Stimulated activated CD4-positive, alpha-beta T cell treated with anti-CD3 and anti-CD28 coated beads, Interleukin-2, amount 100 ng/mL, for 4 hours (primary cell): Measurements from ENCODE around the gene AMZ2.
A peak's percentile ranks its signal among the peaks of the same experiment; 100 is the strongest.
"Not testable (repeated sequence)": the region's sequence is repeated elsewhere in the genome, so short reads cannot be mapped to it uniquely, and the experiment has no call there.

Experiments
- DNase-seq: peaks from one replicate; pipeline ENCODE4 v3.0.0-alpha.2; 2020; ENCODE audit warnings: low read depth

AMZ2 gene

GRCh38 chr17:68247445-68248198 lies at the start of gene AMZ2:
TSS of gene AMZ2 (plus strand) at chr17:68248043. CDS start at chr17:68250188, 2,145 bp downstream.
- DNase-seq: peak; percentile 94

- no peak for DNase-seq
These were observed 48.7 kb upstream of the AMZ2 start for GRCh38 chr17:68198931-68199836.

DNA sequence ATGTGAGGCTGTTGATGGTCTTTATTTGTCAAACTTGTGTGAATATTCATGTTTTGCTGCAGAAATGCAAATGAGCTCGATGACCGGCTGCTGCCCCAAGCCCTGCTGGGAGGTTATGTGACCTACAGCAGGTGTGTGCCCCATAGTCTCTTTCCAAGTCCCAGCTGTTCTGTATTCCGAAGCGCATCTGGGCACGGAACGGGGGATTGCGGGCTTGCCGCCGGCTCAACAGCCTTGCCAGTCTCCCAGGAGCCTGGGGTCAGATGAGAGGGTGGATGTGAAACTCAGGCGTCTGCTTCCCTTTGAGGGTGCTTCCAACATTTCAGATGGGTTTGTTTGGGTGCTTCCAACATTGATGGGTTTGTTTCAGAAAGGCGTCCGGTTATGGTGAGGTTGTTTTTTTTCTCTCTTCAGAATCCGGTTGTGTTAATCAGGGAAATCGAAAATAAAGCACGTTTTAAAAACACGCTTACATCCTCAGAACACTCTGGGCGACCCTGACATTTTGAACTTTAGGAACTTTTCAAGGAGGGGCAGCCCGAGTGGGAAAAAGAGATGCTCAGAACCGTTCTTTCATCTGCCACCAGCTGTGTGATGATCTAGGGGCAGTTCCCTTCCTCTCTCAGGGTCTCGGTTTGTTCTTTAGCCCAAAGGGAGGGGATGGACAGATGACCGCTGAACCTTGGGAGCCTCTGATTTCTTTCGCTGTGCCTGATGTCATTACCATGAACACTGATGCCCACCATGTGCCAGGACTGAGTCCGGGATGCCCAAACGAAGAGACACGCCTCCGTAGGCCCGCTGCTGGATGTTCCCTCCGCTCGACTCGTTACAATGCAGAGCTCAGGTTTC lies 47.8 kb upstream of the AMZ2 start:
- no peak for DNase-seq

- DNase-seq: peak; percentile 63
These were observed 47.0 kb upstream of the AMZ2 start for GRCh38 chr17:68200689-68201417.

DNA sequence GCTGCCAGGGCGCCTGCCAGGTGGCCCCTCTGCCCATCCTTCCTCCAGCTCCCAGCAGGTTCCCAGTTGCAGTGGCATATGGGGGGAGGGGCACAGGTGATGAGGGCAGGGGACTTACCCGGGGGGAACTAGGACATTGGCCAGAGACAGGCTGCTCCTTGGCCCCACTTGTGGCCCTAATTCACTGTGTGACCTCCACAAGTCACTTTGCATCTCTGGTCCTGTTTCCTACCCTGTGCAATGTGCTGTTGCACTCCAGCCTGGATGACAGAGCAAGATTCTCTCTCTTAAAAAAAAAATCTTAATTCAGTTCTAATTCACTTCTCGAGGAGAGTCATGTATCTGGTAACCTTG lies 46.4 kb upstream of the AMZ2 start:
- not testable (repeated sequence) for DNase-seq

DNA sequence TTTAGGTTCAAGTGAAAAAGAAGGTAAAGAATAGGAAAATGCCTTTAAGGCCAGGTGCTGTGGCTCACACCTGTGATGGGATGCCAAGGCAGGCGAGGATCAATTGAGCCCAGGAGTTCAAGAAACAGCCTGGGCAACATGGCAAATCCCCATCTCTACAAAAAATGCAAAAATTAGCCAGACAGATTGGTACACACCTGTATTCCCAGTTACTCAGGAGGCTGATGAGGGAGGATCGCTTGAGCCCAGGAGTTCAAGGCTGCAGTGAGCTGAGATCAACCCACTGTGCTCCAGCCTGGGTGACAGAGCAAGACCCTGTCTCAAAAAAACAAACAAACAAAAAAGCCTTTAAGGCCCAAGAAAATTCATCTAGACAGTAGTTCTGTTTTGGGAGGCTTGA lies 45.5 kb upstream of the AMZ2 start:
- not testable (repeated sequence) for DNase-seq

DNA sequence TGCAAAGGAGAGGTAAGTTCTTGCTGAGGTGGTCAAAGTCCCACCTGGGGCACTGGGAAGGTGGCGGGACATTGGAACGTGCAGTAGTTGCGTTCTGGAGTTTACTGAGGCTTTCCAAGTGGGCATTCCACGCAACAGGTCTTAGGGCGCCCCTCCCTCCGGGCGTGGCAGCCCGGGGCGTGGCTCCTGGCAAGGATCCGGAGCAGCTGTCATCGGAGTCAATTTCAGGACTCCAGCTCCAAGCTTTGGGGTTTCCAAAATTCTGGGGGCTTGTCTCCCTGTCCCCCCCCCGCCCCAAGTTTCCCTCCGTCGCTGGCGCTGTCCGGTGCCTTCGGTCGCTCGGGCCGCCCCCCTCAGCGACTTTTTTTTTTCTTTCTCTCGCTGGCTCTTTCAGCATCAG lies 43.1 kb upstream of the AMZ2 start:
- DNase-seq: no peak

GRCh38 chr17:68205251-68205807 lies 42.5 kb upstream of the AMZ2 start:
- peak; percentile 87 for DNase-seq

DNA sequence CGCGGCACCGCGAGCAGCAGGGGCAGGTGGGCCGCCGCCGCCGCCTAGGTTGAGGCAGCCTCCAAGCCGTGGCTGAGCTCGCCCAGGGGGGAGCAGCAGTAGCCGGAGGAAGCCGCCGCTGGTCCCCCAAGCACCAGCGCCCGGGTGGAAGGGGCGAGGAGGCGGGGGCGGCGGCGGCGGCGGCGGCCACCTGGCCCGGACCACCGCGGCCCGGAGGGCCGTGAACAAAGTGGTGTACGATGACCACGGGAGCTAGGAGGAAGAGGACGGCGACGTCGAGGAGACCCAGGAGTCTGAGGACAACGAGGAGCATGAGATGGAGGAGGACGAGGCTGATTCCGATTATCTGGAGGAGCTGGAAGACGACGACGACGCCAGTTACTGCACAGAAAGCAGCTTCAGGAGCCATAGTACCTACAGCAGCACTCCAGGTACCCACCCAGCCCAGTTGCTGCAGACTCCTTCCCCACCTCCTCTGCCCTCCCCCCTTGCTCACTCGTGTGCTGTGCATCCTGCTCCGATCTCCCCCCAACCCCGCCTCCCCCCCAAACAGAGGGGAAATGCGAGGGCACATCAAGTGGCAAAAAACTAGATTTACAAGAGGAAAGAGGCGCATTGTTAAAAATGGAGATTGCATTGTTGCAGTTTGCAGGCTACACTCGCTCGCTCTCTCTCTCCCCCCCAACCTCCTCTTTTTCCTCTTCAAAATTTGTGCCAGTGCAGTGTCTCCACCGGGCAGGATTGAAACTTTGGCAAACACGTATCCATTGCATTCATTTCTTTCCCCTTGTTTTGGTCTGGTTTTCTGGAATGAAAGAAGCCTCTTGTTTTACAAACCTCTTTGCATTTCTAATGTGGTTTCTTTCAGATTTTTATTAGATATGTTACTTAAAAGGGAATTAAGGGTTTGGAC lies 41.8 kb upstream of the AMZ2 start:
- DNase-seq: no peak

DNA sequence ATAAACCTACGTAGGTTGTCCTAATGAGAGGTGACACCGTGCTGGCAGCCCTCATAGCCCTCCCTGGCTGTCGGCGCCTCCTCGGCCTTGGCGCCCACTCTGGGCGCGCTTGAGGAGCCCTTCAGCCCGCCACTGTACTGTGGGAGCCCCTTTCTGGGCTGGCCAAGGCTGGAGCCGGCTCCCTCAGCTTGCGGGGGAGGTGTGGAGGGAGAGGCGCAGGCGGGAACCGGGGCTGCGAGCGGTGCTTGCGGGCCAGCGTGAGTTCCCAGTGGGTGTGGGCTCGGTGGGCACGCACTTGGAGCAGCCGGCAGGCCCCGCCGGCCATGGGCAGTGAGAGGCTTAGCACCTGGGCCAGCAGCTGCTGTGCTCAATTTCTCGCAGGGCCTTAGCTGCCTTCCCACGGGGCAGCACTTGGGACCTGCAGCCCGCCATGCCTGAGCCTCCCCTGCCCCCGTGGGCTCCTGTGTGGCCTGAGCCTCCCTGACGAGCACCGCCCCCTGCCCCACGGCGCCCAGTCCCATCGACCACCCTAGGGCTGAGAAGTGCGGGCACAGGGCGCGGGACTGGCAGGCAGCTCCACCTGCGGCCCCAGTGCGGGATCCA lies 40.1 kb upstream of the AMZ2 start:
- no peak for DNase-seq

- DNase-seq: not testable (repeated sequence)
These were observed 39.2 kb upstream of the AMZ2 start for GRCh38 chr17:68208651-68209050.

DNA sequence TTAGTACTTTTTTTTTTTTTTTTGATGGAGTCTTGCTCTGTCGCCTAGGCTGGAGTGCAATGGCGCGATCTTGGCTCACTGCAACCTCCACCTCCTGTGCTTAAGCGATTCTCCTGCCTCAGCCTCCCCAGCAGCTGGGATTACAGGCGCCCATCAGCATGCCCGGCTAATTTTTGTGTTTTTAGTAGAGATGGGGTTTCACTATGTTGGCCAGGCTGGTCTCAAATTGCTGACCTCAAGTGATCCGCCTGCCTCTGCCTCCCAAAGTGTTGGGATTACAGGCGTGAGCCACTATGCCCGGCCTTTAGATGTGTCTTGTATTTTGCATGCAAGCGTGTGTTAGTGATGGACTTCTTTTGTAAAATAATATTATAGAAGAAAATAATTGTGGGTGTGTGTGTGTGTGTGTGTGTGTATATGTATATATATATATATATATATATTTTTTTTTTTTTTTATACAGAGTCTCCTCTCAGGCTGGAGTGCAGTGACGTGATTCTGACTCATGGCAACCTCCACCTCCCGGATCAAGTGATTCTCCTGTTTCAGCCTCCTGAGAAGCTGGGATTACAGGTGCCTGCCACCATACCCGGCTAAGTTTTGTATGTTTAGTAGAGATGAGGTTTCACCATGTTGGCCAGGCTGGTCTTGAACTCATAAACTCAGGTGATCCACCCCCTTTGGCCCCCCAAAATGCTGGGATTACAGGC lies 38.5 kb upstream of the AMZ2 start:
- DNase-seq: not testable (repeated sequence)

DNA sequence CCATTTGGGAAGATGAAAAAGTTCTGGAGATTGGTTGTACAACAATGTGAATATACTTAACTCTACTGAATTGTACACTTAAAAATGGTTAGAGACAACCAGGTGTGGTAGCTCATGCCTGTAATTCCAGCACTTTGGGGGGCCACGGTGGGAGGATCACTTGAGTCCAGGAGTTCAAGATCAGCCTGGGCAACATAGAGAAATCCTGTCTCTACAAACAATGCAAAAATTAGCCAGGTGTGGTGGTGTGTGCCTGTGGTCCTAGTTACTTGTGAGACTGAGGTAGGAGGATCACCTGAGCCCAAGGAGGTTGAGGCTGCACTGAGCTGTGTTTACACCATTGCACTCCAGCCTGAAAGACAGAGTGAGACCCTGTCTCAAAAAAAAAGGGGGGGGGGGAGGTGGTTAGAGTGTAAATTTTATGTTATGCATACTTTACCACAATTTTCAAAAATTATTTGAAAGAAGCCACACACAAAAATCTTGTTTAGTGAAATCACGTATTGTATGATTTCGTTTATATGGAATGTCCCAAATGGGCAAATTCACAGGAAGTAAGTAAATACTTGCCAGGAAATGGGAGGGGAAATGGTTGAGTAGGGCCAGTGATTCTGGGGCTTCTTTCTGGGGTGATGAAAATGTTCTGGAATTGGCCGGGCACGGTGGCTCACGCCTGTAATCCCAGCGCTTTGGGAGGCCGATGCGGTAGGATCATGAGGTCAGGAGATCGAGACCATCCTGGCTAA lies 37.1 kb upstream of the AMZ2 start:
- DNase-seq: no peak

DNA sequence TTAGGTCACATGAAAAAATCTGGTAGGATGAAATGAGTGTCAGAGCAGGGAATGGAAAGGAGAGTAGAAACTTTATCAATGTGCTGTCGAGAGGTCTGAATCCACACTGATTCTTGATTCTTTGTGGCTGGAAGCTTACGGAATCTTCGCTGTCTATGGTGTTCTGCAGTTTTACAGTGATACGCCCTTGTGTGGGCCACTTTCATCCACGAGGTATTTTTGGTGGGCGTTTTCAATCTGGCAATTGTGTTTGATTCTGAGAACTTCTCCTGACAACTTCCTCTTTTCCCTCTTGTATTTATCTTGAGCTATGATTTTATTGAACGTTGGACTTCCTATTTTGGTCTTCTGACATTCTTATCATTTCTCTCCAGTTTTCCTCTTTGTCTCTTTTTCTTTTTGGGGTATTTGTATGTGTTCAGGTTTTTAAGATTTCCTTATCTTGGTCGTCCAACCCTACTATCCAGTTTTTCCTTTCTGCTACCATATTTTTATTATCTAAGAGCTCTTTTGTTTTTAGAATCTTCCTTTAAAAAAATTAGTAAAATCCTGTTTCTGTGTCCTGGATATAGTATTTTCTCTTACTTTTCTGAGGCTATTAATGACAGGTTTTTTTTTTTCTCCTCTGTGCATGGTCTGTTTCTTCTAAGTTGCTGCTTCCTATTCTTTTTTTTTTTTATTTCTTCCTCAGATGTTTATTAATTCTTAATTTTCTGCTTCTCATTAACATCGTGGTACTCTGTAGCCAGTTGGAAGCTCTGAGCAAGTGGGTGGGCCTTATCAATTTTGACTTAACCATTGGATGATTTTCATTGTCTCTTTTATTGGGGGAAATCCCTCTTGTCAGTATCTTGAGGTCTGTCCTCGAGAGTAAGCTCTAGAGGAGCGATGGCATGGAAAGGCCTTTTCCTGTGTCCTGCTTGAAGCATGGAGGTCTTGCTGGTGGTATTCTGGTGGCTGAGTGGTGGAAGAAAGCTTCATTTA lies 34.1 kb upstream of the AMZ2 start:
- not testable (repeated sequence) for DNase-seq

DNA sequence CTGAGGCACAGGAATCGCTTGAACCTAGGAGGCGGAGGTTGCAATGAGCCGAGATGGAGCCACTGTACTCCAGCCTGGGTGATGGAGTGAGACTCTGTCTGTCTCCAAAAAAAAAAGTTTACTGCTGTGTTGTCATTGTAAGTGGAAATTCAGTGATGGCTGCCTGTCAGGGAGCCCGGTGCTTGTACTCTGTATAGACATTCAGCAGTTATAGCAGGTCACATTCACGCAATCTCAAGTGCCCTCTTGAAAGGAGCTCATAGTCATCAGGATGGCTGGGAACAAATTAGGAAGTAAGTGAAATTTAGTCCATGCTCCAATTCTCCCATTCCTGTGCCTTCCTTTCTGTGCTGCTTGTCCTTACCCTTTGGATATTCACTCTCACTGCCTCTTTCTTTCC lies 32.4 kb upstream of the AMZ2 start:
- DNase-seq: not testable (repeated sequence)

GRCh38 chr17:68219429-68219828 lies 28.4 kb upstream of the AMZ2 start:
- DNase-seq: not testable (repeated sequence)

GRCh38 chr17:68220186-68220585 lies 27.7 kb upstream of the AMZ2 start:
- not testable (repeated sequence) for DNase-seq
